Stimulated activated naive CD4-positive, alpha-beta T cell (primary cell): ENCODE results near the gene CTU2.
A peak's percentile ranks its signal among the peaks of the same experiment; 100 is the strongest.

Source experiments
- DNase-seq, 6 experiments: peaks; one replicate each; lab custom pipeline; 2025; lab: John Stamatoyannopoulos, UW

CTU2 gene

GRCh38 chr16:88681709-88682451 is 24.4 kb upstream of the CTU2 start:
- DNase-seq = peak in 5 of 6 experiments; percentile 27 to 66 (median 42)

GRCh38 chr16:88684569-88685155 is 21.6 kb upstream of the CTU2 start:
- no peak for DNase-seq

DNA sequence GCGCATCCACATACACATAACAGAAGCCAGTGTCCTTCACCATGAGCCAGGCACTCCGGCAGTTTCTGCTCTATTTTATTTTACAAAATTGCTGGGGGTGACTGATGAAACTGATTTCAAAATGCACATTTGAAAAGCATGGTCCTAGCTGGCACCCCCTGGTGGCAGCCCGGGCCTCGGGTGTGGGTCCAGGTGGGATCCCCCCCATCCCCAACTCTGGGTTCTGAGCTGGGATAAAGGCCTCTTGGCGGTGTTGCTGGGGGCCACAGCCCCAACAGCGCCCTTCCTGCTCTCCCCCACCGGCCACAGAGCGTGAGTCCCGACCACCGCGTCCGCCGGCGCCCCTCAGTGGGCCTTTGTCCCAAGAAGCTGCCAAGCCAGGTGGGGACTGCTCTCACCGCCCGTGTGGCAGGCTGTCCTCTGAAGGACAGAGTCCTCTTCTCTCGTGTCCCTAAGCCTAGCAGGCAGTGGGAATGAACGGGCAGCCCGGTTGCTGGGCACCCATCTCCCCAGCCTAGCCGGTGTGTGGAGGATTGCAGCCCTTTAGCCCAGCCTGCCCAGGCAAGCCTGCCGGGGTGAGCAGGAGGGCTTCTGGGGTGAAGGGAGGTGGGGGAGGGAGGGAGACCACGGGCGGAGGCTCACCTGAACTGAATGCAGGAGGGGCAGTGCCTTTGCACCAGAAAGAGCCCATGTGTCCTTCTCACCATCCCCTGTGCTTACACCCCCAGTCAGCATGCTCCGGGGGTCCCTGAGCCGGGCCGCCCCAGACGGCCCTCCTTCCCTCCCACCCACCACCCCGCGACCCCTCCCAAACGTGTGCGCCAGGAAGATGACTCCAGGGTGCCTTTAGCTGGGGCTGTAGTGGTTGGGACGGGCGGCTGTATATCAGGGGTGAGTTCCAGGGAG is 20.9 kb upstream of the CTU2 start:
- DNase-seq = peak in 5 of 6 experiments; percentile 33 to 63 (median 47)

- peak in 4 of 6 experiments; percentile 45 to 75 (median 56) for DNase-seq
Observed at GRCh38 chr16:88686062-88686438, 20.3 kb upstream of the CTU2 start.

- peak; percentile 53 to 86 (median 74) for DNase-seq
Observed at GRCh38 chr16:88686439-88687253, 19.7 kb upstream of the CTU2 start, which contains the start of gene SNAI3. Gene SNAI3 (minus strand): TSS chr16:88686507. CDS start chr16:88686406, 101 bp downstream.

GRCh38 chr16:88687254-88687576 is 19.1 kb upstream of the CTU2 start:
- DNase-seq = no peak

DNA sequence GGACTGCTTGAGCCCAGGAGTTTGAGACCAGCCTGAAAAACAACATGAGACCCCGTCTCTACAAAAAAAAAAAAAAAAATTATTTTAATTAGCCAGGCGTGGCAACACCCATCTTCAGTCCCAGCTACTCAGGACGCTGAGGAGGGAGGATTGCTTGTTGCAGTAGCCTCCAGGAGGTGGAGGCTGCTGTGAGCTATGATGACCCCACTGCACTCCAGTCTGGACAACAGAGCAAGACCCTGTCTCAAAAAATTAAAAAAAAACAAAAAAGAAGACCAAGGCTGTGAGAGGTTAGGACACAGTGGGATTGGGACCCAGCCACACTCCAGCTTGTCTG is 18.7 kb upstream of the CTU2 start:
- no peak for DNase-seq

- no peak for DNase-seq
Observed at GRCh38 chr16:88688013-88688778, 18.1 kb upstream of the CTU2 start.

- no peak for DNase-seq
Observed at GRCh38 chr16:88690341-88691128, 15.8 kb upstream of the CTU2 start.

DNA sequence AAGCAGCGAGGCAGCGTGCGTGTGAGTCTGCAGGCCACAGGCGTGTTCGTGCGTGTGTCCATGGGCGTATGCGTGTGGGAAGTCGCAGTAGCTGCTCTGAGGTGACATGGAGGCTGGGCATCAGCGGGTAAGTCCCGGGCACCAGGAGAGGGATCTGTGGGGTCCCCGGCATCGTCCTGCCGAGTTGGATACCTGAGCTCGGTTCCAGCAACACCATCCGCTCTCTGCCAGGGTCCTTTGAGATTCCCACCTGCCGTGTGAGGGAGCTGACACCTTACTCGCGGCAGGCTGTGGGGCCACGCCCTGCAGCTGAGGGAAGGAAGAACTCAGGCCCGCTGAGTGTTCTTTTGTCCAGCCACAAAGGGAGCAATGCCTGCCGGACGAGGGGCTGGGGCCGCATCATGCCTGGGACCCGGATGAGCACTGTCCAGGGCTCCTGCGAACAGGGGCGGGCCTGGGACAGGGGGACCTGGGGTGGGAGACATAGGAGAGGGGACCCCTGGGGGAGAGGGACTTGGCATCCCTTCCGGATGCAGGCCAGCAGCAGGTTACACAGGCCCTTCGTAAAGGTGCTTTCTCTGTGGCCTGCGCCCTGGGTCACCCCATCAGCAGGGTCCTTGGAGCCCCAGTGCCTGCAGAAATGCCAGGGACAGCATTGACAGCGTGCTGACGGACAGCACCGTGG is 15.0 kb upstream of the CTU2 start:
- no peak for DNase-seq

GRCh38 chr16:88691924-88692560 is 14.3 kb upstream of the CTU2 start:
- peak in 1 of 6 experiments; percentile 10 for DNase-seq

DNA sequence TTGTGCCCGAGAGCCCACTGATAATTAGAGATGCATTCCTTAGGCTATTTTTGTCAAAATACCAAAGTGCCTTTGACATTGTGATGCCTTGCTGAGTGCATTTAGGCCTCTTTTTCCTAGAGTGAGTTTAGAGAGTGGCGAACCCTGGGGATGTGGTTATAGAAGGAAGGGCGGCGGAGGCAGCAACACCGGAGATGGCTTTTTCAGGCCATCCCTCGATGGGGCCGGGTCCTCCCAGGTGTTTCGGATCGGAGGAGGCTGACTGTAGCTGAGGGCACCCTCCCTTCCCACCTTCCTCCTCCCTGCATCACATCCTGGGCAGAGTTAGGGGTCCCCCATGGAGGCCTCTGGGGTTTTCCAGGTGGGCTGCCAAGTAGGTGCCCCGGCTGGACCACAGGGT is 13.4 kb upstream of the CTU2 start:
- peak in 2 of 6 experiments; percentile 9 to 14 for DNase-seq

- no peak for DNase-seq
Observed at GRCh38 chr16:88693420-88694177, 12.7 kb upstream of the CTU2 start.

DNA sequence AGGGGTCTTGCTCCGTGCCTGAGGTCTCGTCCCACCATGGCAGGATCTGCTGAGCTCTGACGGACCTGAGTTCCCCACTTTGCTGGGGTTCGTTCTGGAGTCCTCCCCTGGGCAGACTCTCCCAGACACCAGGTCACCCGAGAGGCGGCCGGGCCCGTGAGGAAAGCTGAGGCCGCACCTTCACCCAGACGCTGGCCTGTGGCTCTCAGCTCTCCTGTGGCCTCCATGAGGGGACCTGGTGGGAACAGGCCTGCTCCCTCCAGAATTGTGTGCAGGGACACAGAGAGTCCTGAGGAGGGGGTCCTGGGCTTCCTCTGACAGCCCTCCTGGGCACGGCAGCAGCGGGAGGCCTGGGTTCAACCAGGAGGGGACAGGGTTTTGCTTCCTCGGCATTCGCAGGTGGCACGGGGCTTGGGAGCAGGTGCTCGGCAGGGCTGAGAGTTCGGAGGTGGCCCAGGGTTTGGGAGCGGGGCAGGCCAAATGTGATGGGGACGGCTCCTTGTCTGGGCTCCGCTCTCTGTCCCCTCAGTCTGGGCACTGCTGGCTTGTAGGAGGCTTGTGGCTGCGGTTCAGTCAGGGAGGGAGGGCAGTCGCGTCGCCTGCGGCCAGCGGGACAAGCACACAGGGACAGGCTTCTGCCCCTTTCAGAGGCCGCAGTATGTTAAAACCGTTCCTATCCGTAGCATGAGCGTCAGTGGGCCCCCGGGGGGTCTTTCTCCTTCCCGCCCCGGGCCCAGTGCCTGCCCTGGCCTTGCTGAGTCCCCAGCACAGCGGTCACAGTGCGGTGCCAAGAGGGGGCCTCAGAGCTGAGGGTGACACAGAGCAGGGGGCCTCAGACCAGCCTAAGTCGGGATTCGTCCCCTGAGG is 11.8 kb upstream of the CTU2 start:
- DNase-seq = no peak

GRCh38 chr16:88695218-88695617 is 11.1 kb upstream of the CTU2 start:
- no peak for DNase-seq

DNA sequence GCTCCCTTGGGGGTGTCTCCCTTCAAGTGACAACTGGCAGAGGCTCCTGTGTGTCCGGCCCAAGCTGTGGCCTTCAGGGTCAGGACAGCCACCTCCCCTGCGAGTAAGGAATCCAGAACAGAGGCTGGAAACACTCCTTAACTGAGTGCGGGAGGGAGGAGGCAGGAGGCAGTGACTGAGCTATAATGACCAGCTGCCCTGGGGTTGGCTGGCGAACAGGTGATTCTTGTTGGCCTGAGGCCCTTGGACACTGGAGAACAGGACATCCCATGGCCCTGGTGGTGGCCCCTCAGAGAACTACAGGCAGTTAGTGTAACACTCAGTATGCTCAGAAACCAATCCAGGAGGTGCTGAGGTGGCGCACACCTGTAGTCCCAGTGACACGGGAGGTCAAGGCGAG is 10.6 kb upstream of the CTU2 start:
- no peak for DNase-seq

DNA sequence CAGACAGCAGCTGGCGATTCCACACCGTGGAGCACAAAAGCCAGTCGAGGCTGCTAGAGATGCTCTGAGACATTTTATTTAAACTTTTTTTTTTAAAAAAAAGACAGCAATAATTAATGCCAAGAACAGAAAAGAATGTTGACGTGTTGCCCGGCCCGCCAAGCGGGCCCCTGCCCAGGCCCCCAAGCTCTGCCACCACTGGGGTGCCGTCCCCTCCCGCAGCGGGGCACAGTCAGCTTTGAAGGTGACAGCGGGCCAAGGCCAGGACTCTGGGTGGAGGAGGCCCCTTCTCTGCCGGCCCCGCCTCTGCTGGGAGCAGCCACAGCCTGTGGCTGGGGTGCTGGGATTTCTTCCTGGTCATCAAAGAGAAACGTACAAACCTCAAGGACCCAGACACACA is 9.9 kb upstream of the CTU2 start:
- no peak for DNase-seq
